Measurements from ENCODE around the gene HYAL1.
"Not testable (repeated sequence)": the region's sequence is repeated elsewhere in the genome, so short reads cannot be mapped to it uniquely, and the experiment has no call there.

Gene HYAL1

GRCh38 chr3:50276762-50277101 is 26.6 kb downstream of the HYAL1 start:
- no peak for DNase-seq (ENCODE audit: low read depth)
- H3K4me3 ChIP-seq (ENCODE audit: control insufficient read depth, low read depth, low read length): no peak overlapping the region
- no peak for TF ChIP-seq CTCF (conservative IDR thresholded peaks at IDR 0.05; ENCODE audit: control insufficient read depth, insufficient read depth, low read depth, low read length)

GRCh38 chr3:50275996-50276761 is 27.2 kb downstream of the HYAL1 start:
- no peak for DNase-seq (ENCODE audit: low read depth)
- TF ChIP-seq CTCF (conservative IDR thresholded peaks at IDR 0.05; ENCODE audit: control insufficient read depth, insufficient read depth, low read depth, low read length): no peak
- H3K4me3 ChIP-seq (ENCODE audit: control insufficient read depth, low read depth, low read length): no peak overlapping the region

GRCh38 chr3:50275141-50275995 is 28.0 kb downstream of the HYAL1 start:
- no peak for TF ChIP-seq CTCF (conservative IDR thresholded peaks at IDR 0.05; ENCODE audit: control insufficient read depth, insufficient read depth, low read depth, low read length)

GRCh38 chr3:50274371-50275104 is 28.8 kb downstream of the HYAL1 start:
- peak; percentile 52 for DNase-seq (ENCODE audit: low read depth)
- no peak overlapping the region for H3K4me3 ChIP-seq (ENCODE audit: control insufficient read depth, low read depth, low read length)
- TF ChIP-seq CTCF (conservative IDR thresholded peaks at IDR 0.05; ENCODE audit: control insufficient read depth, insufficient read depth, low read depth, low read length): peak; percentile 54

More at GRCh38 chr3:50275141-50275995, 28.0 kb downstream of the HYAL1 start:
- H3K4me3 ChIP-seq (ENCODE audit: control insufficient read depth, low read depth, low read length): no peak overlapping the region
- DNase-seq (ENCODE audit: low read depth): no peak

- H3K4me3 ChIP-seq (ENCODE audit: control insufficient read depth, low read depth, low read length): no peak overlapping the region
- DNase-seq (ENCODE audit: low read depth): no peak
- TF ChIP-seq CTCF (conservative IDR thresholded peaks at IDR 0.05; ENCODE audit: control insufficient read depth, insufficient read depth, low read depth, low read length): no peak
Measured at GRCh38 chr3:50273689-50274065, 29.7 kb downstream of the HYAL1 start.

- peak overlapping the region; percentile 22 for H3K4me3 ChIP-seq (ENCODE audit: control insufficient read depth, low read depth, low read length)
- TF ChIP-seq CTCF (conservative IDR thresholded peaks at IDR 0.05; ENCODE audit: control insufficient read depth, insufficient read depth, low read depth, low read length): peak; percentile 88
- DNase-seq (ENCODE audit: low read depth): peak; percentile 60
Measured at GRCh38 chr3:50272911-50273688, 30.3 kb downstream of the HYAL1 start.

- not testable (repeated sequence) for H3K4me3 ChIP-seq (ENCODE audit: control insufficient read depth, low read depth, low read length); DNase-seq (ENCODE audit: low read depth)
Measured at GRCh38 chr3:50272538-50272910, 30.9 kb downstream of the HYAL1 start.

Data from fibroblast of mammary gland (primary cell).